Neural cell (in vitro differentiated cells): Measurements from ENCODE around the gene TTN. TPM values are rescaled to one million over a fixed set of nuclear protein-coding genes. Genes with fewer than 3 reads are reported as not detected.

Experiments
- H2AFZ ChIP-seq: fragments of 200-600, 300-800 bp; sonication (generic), shearing (Covaris generic); 2 replicates; pipeline ENCODE4 v1.6.0; 2014; ENCODE audit warnings: low read depth, mild to moderate bottlenecking, antibody characterized with exemption, low read length, moderate library complexity
- H3F3A ChIP-seq: fragments of 200-600 bp; shearing (Covaris generic); 2 replicates; pipeline ENCODE4 v1.6.1; 2016; ENCODE audit warnings: mild to moderate bottlenecking, moderate library complexity, mixed read lengths, antibody characterized with exemption, low read length; ENCODE audit not compliant: insufficient read depth, poor library complexity, severe bottlenecking
- H3K27ac ChIP-seq: fragments of 200-600, 300-800 bp; sonication (generic), shearing (Covaris generic); 2 replicates; pipeline ENCODE4 v1.5.1; 2014; ENCODE audit warnings: mild to moderate bottlenecking, low read length, moderate library complexity
- H3K27me3 ChIP-seq: fragments of 300-800, 200-600 bp; sonication (generic), shearing (Covaris generic); 2 replicates; pipeline ENCODE4 v1.6.0; 2014; ENCODE audit warnings: mild to moderate bottlenecking, low read depth, low read length, moderate library complexity; ENCODE audit not compliant: insufficient read depth
- H3K36me3 ChIP-seq: fragments of 300-800, 200-600 bp; sonication (generic), shearing (Covaris generic); 2 replicates; pipeline ENCODE4 v1.5.1; 2014; ENCODE audit warnings: mild to moderate bottlenecking, antibody characterized with exemption, low read length, moderate library complexity; ENCODE audit not compliant: insufficient read depth
- H3K4me2 ChIP-seq: fragments of 300-800, 200-600 bp; sonication (generic), shearing (Covaris generic); 2 replicates; pipeline ENCODE4 v1.6.0; 2014; ENCODE audit warnings: mild to moderate bottlenecking, low read length
- H3K4me3 ChIP-seq: fragments of 300-800, 200-600 bp; sonication (generic), shearing (Covaris generic); 2 replicates; pipeline ENCODE4 v1.5.1; 2014; ENCODE audit warnings: mild to moderate bottlenecking, low read length, moderate library complexity
- H3K79me2 ChIP-seq: fragments of 200-600 bp; shearing (Covaris generic); replicated peaks from 2 replicates; pipeline ENCODE4 v1.6.0; 2014; ENCODE audit warnings: mild to moderate bottlenecking, low read length, moderate library complexity; ENCODE audit not compliant: insufficient read depth
- H3K9ac ChIP-seq: fragments of 300-800, 200-600 bp; sonication (generic), shearing (Covaris generic); 2 replicates; pipeline ENCODE4 v1.6.1; 2016; ENCODE audit warnings: mild to moderate bottlenecking, low read length, mixed read lengths
- H3K9me2 ChIP-seq: fragments of 200-600 bp; shearing (Covaris generic); 2 replicates; pipeline ENCODE4 v1.6.1; 2016; ENCODE audit warnings: mild to moderate bottlenecking, low read length, mixed read lengths; ENCODE audit not compliant: insufficient read depth
- H3K9me3 ChIP-seq: fragments of 200-600, 300-800 bp; sonication (generic), shearing (Covaris generic); 2 replicates; pipeline ENCODE4 v1.6.1; 2016; ENCODE audit warnings: mild to moderate bottlenecking, mixed run types, low read length, moderate library complexity, mixed read lengths
- H4K20me1 ChIP-seq: fragments of 200-600 bp; shearing (Covaris generic); 2 replicates; pipeline ENCODE4 v1.6.1; 2016; ENCODE audit warnings: mild to moderate bottlenecking, mixed run types; ENCODE audit not compliant: insufficient read depth
- EP300 ChIP-seq: fragments of 450-650 bp; conservative IDR thresholded peaks from 2 replicates; pipeline ENCODE4 v1.6.1; 2014; ENCODE audit warnings: antibody characterized with exemption, mild to moderate bottlenecking, moderate library complexity; ENCODE audit not compliant: poor library complexity, severe bottlenecking
- EZH2 ChIP-seq: fragments of 200-600, 300-800 bp; shearing (Covaris generic), sonication (generic); IDR thresholded peaks from 2 replicates; pipeline ENCODE4 v1.6.1; 2014; ENCODE audit warnings: antibody characterized with exemption, low read length, borderline replicate concordance, mild to moderate bottlenecking; ENCODE audit not compliant: insufficient read depth, poor library complexity, severe bottlenecking
- MXI1 ChIP-seq: fragments of 450-650 bp; conservative IDR thresholded peaks from 2 replicates; pipeline ENCODE4 v1.6.1; 2014; ENCODE audit warnings: antibody characterized with exemption, mild to moderate bottlenecking; ENCODE audit not compliant: poor library complexity, severe bottlenecking
- POLR2AphosphoS5 ChIP-seq: IDR thresholded peaks from 2 replicates; pipeline ENCODE4 v1.6.1; 2012
- RAD21 ChIP-seq: fragments of 450-650 bp; conservative IDR thresholded peaks from 2 replicates; pipeline ENCODE4 v1.6.1; 2014; ENCODE audit warnings: antibody characterized with exemption, mild to moderate bottlenecking, moderate library complexity
- SMC3 ChIP-seq: fragments of 450-650 bp; conservative IDR thresholded peaks from 2 replicates; pipeline ENCODE4 v1.6.1; 2014; ENCODE audit warnings: antibody characterized with exemption, mild to moderate bottlenecking, moderate library complexity; ENCODE audit not compliant: poor library complexity
- TAF1 ChIP-seq: IDR thresholded peaks from 2 replicates; pipeline ENCODE4 v1.6.1; 2012; ENCODE audit warnings: low read depth
- polyA plus RNA-seq: library from polyadenylated mRNA; depleted of rRNA; stranded (reverse); fragments of >200 nt; gene quantifications from 2 replicates; pipeline ENCODE4 v1.2.3, GENCODE V29; 2014
- TF ChIP-seq, protein P1 (sequence below): fragments of 450-650 bp; IDR thresholded peaks from 2 replicates; pipeline ENCODE4 v1.5.1; 2014; ENCODE audit warnings: antibody characterized with exemption, mild to moderate bottlenecking, moderate library complexity; ENCODE audit not compliant: poor library complexity, severe bottlenecking
- TF ChIP-seq, protein P2 (sequence below): IDR thresholded peaks from 2 replicates; pipeline ENCODE4 v1.6.1; 2012; ENCODE audit warnings: borderline replicate concordance

The TTN gene
- polyA plus RNA-seq, 1 donor from 2014 or later: 0.10 TPM

DNA sequence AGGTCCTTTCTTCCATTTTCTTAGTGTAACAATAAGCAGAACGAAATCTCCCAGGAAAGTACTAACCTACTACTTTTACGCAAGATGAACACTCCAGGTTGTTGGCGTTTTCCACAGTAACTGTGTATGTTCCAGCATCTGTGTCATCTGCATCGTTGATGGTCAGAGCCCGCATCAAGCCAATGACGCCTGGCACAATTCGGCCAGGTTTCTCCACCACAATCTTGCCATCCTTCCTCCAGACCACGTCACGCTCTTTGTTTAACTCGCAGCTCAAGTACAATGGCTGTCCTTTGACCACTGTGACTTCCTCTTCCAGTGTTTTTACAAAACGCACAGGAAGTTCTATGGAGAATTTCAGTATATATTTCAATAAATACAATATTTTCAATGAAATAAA, 171.3 kb downstream of the TTN start (continued):
- TF ChIP-seq, protein P1, sequence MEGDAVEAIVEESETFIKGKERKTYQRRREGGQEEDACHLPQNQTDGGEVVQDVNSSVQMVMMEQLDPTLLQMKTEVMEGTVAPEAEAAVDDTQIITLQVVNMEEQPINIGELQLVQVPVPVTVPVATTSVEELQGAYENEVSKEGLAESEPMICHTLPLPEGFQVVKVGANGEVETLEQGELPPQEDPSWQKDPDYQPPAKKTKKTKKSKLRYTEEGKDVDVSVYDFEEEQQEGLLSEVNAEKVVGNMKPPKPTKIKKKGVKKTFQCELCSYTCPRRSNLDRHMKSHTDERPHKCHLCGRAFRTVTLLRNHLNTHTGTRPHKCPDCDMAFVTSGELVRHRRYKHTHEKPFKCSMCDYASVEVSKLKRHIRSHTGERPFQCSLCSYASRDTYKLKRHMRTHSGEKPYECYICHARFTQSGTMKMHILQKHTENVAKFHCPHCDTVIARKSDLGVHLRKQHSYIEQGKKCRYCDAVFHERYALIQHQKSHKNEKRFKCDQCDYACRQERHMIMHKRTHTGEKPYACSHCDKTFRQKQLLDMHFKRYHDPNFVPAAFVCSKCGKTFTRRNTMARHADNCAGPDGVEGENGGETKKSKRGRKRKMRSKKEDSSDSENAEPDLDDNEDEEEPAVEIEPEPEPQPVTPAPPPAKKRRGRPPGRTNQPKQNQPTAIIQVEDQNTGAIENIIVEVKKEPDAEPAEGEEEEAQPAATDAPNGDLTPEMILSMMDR: no peak
- no peak for TF ChIP-seq POLR2AphosphoS5

DNA sequence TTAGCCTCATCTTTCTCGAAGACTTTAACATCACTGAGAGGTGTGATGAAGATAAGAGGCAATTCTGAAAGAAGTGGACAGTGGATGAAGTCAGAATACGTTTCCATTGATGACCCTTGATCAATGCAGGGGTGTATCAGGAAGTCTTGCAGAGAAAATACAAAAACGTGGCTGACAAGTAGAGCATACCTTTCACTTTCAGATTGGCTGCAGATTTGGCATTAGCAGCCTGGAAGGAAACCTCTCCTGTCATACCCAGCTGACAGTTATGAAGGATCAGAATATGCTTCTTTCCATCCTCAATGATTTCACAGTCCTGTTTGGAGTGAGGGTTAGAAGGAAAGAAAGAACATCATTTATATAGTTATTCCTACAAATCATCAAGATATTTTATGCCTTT, 174.5 kb downstream of the TTN start:
- Histone ChIP-seq H2AFZ (no peak overlapping the region), H3K4me2 (no peak overlapping the region), H3K27me3 (no peaks in the 10 kb centered on the region), H3F3A (no peaks in the 10 kb centered on the region), H3K4me3 (no peak overlapping the region), H4K20me1 (no peaks in the 10 kb centered on the region), H3K27ac (no peak overlapping the region), H3K9me3 (no peaks in the 10 kb centered on the region), H3K9me2 (no peaks in the 10 kb centered on the region), H3K79me2 (no peaks in the 10 kb centered on the region), H3K36me3 (no peaks in the 10 kb centered on the region), H3K9ac (no peak overlapping the region)
- TF ChIP-seq EP300 (no peak), EZH2 (no peak), TAF1 (no peak), MXI1 (no peak), POLR2AphosphoS5 (no peak), RAD21 (no peak), SMC3 (no peak)
- TF ChIP-seq, protein P1: no peak
- TF ChIP-seq, protein P2, sequence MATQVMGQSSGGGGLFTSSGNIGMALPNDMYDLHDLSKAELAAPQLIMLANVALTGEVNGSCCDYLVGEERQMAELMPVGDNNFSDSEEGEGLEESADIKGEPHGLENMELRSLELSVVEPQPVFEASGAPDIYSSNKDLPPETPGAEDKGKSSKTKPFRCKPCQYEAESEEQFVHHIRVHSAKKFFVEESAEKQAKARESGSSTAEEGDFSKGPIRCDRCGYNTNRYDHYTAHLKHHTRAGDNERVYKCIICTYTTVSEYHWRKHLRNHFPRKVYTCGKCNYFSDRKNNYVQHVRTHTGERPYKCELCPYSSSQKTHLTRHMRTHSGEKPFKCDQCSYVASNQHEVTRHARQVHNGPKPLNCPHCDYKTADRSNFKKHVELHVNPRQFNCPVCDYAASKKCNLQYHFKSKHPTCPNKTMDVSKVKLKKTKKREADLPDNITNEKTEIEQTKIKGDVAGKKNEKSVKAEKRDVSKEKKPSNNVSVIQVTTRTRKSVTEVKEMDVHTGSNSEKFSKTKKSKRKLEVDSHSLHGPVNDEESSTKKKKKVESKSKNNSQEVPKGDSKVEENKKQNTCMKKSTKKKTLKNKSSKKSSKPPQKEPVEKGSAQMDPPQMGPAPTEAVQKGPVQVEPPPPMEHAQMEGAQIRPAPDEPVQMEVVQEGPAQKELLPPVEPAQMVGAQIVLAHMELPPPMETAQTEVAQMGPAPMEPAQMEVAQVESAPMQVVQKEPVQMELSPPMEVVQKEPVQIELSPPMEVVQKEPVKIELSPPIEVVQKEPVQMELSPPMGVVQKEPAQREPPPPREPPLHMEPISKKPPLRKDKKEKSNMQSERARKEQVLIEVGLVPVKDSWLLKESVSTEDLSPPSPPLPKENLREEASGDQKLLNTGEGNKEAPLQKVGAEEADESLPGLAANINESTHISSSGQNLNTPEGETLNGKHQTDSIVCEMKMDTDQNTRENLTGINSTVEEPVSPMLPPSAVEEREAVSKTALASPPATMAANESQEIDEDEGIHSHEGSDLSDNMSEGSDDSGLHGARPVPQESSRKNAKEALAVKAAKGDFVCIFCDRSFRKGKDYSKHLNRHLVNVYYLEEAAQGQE: no peak

DNA sequence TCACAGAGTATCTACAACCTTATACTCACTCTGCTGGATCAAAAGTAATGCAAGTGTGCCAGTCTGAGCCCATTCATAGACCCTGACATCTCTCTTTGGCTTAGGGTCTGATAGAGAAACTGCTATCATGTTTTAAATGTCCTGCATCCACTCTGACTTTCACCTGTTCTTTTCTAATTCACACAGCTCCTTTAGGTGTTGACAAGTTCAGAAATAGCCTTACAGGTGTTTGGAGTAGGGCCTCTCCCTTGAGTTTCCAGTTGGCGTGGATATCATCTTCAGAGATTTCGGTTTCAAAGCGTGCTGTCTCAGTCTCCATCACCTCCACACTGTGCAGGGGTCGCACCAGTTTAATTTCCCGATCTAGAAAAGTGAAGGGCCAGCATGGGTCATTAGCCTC, 176.6 kb downstream of the TTN start:
- no peaks in the 10 kb centered on the region for H3K27me3 ChIP-seq
- TF ChIP-seq POLR2AphosphoS5 (no peak), EZH2 (no peak), MXI1 (no peak), RAD21 (no peak), TAF1 (no peak), EP300 (no peak), SMC3 (no peak)
- TF ChIP-seq, protein P2: no peak
- TF ChIP-seq, protein P1: no peak
- H3F3A ChIP-seq: no peaks in the 10 kb centered on the region
- H3K36me3 ChIP-seq: no peaks in the 10 kb centered on the region
- H3K9ac ChIP-seq: no peak overlapping the region
- no peak overlapping the region for H3K27ac ChIP-seq
- no peak overlapping the region for H3K4me2 ChIP-seq
- no peaks in the 10 kb centered on the region for H3K79me2 ChIP-seq
- H2AFZ ChIP-seq: no peak overlapping the region
- H3K9me2 ChIP-seq: no peaks in the 10 kb centered on the region
- H3K4me3 ChIP-seq: no peak overlapping the region
- H4K20me1 ChIP-seq: no peaks in the 10 kb centered on the region
- no peaks in the 10 kb centered on the region for H3K9me3 ChIP-seq
